Measurements from ENCODE around the gene SQOR.
"Not testable (repeated sequence)": the region's sequence is repeated elsewhere in the genome, so short reads cannot be mapped to it uniquely, and the experiment has no call there.

The SQOR gene

DNA sequence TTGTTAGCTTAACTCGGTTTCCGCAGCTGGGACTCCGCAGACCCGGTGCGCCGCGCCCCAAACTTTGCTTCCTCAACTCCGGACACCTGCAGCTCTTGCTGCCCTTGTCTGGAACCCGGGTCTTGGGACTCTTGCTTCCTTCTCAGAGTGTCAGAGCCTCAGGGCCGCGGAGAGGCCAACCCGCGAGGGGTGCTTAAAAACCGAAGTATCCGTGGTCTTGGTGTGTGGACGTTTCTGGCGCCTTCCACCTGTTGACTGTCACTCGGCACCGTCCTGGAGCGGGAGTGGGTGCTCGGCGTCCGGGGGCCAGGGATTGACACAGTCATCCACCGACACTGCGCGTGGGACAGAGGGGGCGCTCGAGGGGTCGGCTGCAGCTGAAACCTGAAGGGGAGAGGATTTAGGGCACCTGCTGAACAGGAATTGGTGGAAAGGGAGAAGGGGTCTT is 386 bp downstream of the SQOR start:
- DNase-seq, result peak; percentile 58

DNA sequence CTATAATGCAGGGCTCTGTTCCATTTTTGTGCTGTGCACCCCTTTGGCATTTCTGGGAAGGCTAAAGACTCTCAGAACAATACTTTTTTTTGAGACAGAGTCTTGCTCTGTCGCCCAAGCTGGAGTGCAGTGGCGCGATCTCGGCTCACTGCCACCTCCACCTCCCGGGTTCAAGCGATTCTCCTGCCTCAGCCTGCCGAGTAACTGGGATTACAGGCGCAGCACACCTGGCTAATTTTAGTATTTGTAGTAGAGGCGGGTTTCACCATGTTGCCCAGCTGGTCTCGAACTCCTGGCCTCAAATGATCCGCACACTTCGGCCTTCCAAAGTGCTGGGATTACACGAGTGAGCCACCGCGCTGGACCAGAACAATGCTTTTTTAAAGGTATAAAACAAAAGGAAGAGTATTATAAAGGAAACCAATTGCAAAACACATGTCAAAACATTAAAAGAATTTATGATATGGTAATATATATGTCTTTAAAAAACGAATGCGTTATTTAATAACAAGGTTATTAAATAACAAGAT is 999 bp downstream of the SQOR start:
- DNase-seq, result no peak

DNA sequence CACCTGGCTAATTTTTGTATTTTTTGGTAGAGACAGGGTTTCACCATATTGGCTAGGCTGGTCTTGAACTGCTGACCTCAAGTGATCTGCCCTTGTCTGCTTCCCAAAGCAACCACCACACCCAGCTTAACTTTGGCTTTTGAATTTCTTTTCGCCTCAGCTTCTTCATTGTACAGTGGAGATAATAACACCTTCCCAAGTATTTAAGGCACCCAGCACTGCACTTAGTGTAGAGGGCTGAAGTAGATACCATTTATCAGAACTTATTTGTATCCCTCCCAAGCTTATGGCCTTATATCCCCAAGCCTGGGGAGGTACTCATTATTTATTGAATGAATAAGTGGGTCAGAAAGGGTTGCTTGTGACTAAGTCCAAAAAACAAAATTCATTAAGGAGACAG is 2.3 kb downstream of the SQOR start:
- no peak for DNase-seq

DNA sequence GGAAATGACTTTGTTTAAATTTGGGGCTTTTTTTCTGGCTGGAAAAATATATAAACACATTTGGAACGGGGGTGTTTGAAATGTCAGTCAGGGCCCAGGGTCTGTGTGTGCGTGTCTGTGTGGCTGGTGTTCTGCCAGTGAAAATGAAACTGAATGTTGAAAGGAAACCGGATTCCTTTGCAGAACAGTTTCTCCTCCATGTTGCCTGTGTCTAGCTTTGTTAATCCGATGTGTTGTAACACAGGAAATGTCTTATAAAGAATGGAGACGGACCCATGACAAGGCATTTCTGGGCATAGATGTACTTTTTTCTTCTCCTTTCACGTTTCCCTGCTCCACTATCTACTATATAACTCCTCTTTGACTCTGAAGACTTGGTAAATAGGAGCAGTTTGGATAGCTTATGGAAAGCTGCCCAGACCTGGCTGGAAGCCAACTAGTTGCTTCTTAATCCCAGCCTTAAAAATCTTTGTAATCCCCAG is 2.8 kb downstream of the SQOR start:
- peak; percentile 56 for DNase-seq

DNA sequence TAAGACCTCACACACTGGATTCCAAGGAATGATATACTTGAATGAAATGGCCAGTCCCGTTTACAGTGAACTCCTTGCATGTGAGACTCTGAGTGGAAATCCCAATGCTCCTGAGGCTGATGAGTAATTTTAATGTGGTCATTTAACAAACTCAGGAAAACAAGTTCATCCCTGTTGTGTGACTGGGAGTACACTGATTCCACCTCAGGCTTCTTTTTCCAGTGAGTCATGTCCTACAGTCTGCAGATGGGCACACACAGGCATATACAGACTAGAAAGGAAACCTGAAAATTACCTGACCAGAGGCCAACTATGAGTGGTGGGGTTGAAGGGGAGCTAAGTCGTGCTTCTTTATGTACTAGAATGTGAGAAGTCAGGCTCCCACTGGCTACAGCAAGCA is 5.8 kb downstream of the SQOR start:
- DNase-seq, result no peak

DNA sequence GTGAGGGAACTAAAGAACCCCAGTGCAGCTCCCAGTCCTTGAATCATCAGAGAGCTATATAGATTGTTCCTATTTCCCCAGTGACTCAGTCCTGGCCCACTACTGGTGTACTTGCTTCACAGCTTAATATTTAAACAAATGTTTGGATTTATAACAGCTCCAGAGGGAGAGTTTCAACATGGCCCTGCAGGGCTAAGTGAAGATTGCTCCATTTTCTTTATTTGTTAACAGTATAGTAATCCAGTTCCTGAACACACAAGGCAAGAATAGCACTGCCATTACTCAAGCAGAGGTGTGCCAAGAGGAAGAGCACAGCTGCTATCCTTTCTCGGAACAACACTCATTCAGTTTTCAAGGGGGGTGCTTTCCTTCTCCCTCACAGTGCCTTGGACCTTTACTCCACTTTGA is 6.5 kb downstream of the SQOR start:
- no peak for DNase-seq

DNA sequence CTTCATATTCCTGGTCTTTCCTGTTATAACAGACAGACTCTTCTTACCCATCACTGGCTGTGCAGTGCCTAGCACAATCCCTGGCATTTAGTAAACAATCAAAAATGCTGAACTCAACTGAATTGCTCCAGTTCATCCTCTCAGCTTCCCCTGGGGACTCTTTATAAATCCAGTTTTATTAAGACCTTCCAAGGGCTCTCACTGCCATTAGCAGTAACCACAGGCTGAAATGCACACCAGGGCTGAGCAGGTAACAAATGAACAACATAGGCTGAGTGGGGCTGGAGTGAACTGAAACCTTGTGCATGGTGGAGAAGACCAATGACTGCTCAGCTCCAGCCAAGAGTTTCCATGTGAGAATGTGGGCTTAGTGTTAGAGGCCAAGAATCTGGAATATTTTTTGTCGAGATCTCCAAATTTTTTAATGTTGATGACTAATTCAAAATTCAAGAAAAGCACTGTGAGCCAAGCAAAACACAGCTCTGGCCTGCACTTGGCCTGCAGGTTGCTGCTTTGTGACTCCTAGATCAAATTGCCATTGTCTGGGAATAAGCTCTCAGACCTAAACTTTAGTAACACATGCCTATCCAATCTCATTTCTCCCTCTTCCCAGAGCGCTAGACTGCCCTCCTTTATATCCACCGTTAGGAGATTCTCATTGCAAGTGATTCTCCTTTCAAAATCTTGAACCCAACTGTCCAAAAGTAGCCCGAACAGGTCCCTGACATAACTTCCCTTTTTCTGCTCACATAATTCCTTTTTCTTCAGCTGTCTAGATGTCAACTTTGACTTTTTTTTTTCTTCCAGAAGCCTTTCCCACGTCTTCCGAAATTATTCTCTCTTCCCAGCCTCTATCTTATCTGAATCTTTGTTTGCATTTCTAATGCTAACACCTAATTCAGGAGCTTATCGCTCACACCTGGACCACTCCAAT is 7.4 kb downstream of the SQOR start:
- no peak for DNase-seq

DNA sequence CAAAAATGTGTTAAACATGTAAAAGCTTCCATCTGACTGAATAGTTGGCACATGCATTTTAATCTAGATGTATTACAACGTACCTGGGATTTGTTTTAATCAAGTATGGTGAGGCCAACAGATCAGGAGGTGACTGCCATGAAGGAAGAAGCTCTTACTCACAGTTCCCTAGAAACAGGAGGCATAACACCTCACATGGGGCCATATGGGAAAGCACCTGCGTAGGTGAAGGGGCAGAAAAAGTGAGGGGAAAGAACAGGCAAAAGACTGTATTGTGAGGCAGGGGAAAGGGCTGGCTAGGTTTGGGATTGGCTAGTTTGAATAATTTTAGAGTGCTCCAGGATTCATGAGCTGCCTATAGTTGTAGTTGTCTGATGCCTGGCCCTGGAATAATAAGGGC is 9.6 kb downstream of the SQOR start:
- no peak for DNase-seq

DNA sequence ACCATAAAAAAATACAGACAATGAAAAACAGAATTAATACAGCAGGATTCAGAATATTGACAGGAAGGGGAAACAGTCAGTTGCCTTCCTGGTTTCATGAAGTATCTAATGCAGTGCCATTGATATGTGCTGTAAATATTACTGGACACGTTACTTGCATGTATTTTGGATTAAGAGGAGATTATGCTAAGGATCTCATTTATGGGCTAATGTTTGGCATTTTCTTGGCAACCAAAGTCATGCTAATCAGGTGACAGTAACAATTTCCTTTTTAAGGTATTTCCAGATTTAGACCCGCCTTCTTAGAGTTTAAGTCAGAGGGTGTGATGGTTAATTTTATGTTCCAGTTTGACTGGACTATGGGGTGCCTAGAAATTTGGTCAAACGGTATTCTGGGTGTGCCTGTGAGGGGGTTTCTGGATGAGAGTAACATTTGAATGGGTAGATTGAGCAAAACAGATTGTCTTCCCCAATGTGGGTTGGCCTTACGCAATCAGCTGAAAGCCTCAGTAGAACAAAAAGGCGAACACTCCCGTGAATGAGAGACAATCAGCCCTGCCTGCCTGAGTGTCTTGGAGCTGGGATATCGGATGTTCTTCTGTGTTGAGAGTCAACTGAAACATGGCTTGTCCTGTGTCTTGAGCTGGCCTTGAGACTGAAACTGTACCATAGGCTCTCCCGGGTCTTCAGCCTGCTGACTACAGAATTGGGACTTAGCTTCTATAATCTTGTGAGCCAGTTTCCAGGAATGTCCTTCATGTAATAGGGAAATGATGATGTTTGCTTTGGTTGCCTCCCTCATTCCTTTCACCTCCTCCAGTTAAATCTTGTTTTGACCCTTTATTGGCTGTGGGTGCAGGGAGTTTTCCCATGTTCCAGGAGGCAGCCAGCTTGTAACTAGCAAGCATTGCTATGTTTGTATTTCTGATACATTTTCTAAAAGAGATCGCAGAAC is 10.5 kb downstream of the SQOR start:
- no peak for DNase-seq

DNA sequence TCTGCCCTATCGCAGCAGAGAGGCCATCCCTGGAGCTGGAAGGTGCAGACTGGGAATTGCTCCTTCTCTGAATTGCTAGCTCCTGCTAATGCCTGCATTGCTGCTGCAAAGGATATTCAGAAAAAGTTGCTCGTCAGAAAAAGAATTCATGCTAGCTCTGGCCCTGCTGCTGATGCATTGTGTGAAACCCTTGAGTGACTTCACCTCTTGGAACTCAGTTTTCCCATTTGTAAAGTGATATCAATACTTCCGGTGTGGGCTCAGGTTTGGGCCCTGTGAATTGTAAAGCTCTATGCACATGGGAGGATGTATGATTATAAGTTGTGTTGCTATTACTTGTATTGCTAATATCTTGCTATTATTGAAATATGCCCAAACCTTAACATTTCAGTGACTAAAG is 11.4 kb downstream of the SQOR start:
- DNase-seq, result no peak

DNA sequence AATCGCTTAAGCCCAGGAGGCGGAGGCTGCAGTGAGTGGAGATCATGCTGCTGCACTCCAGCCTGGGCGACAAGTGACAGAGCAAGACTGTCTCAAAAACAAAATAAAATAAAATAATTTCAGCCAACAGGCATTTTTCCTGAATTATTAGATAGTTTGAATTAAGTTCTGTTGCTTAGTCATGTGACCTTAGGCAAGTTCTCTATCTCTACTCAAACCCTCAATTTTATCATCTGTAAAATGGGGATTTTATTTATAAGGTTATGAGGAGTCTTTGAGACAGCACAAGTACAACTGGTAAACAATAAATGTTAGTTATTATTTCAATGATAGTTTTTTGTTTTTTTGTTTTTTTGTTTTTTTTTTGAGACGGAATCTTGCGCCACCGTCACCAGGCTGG is 13.0 kb downstream of the SQOR start:
- DNase-seq, result no peak

DNA sequence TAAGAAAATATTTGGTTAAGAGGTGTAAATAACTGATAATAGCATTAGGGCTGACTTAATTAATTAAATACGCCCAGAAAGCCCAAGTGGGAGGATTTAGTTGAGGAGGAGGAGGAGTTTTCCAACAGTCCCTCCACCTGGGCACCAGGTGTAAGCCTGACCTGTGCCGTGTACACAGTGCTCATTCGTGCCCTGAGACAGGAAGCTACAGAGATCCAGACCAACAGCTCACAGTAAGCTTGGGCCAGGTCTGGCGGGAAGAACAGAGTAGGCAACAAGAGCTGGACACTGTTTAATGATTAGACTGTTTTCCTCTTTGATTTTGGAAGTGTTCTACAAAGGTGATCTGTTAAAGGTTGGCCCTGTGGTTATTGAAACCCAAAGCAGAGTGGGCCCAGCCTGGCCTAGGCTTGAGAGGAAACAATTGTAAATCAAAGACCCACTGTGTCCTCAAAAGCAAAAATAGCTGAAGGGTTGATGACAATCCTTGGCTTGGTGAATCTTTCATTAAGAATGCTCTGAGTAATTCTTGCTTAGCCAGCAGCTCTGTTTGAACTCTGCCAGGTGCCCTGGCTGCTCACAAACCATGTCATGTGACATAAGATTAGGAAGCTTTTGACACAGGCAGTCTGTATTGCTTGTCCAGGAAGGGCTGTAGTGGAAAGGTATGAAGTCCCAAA is 13.8 kb downstream of the SQOR start:
- DNase-seq, result no peak

DNA sequence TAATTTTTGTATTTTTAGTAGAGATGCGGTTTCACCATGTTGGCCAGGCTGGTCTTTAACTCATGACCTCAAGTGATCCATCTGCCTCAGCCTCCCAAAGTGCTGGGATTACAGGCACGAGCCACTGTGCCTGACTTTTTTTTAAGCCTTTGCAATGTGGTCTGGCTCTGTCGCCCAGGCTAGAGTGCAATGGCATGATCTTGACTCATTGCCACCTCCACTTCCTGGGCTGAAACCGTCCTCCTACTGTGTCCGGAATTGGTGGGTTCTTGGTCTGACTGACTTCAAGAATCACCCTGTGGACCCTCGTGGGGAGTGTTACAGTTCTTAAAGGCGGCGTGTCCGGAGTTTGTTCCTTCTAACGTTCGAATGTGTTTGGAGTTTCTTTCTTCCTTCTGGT is 15.2 kb downstream of the SQOR start:
- not testable (repeated sequence) for DNase-seq

DNA sequence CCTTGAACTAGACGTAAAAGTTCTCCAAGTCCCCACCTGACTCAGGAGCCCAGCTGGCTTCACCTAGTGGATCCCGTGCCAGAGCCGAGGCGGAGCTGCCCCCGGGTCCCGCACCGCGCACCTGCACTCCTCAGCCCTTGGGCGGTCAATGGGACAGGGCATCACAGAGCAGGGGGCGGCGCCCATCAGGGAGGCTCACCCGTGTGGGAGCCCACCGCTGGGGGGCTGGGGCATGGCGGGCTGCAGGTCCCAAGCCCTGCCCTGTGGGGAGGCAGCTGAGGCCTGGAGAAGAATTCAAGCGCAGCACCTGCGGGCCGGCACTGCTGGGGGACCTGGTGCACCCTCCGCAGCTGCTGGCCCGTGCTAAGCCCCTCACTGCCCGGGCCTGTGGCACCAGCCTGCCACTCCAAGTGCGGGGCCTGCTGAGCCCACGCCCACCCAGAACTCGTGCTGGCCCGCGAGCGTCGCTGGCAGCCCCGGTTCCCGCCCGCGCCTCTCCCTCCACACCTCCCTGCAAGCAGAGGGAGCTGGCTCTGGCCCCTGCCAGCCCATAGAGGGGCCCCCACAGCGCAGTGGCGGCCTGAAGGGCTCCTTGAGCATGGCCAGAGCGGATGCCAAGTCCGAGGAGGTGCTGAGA is 16.2 kb downstream of the SQOR start:
- no peak for DNase-seq

DNA sequence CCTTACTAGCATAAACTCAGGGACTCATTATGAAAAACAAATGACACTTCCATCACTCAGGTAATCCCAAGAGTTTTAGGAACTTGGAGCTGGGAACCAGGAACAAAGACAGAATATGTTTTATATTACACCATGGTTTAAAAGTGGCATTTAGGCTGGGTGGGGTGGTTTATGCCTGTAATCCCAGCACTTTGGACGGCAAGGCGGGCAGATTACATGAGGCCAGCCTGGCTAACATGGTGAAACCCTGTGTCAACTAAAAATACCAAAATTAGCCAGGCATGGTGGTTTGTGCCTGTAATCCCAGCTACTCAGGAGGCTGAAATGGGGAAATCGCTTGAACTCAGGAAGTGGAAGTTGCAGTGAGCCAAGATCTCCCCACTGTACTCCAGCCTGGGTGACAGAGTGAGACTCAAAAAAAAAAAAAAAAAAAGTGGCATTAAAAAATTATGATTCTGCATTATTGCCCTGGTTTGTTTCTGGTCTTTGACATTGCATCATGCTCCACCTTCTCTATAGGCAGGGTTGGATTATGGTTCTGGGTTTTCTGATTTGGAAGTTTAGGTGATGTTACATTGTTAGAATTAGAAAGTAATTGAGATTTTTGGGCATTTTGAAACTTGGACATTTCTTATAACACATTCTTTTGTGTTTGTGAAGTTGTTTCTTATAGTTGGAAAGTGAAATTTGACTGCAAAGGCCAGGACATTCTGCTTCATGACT is 19.0 kb downstream of the SQOR start:
- no peak for DNase-seq

DNA sequence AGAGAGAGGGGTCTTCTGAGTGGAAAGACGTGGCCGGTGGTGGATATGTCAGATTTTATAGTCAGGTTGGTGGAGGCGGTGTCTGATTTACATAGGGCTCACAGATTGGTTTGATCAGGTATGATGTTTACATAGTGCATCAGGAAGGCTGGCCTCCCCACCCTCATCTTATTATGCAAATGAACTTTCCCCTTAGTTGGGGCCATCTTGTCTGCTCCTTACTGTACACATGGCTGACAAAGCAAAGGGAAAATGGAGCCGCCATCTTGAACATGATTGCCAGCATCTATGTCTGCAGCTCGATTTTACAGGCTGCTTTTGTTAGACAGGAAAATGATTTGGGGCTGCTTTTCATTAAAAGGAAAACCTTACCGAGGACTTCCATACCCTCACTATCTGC is 19.9 kb downstream of the SQOR start:
- DNase-seq, result no peak

DNA sequence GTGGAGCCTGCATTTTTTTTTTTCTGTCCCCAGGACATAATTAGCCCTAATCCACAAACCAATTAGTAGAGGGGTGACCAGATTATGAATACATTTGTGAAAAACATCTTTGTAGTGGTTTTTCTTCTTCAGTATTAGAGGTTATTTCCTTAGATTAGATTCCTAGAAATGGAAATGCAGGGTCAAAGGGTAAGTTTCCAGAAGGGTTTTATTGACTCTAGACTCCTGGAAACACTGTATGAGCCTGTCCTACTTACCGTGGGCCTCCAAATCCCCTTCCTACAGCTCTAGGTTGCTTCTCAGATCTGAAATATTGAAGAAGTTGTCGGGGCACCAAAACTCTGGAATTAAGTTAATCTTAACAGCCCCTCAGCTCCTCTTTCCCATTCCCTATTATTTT is 22.4 kb downstream of the SQOR start:
- no peak for DNase-seq

DNA sequence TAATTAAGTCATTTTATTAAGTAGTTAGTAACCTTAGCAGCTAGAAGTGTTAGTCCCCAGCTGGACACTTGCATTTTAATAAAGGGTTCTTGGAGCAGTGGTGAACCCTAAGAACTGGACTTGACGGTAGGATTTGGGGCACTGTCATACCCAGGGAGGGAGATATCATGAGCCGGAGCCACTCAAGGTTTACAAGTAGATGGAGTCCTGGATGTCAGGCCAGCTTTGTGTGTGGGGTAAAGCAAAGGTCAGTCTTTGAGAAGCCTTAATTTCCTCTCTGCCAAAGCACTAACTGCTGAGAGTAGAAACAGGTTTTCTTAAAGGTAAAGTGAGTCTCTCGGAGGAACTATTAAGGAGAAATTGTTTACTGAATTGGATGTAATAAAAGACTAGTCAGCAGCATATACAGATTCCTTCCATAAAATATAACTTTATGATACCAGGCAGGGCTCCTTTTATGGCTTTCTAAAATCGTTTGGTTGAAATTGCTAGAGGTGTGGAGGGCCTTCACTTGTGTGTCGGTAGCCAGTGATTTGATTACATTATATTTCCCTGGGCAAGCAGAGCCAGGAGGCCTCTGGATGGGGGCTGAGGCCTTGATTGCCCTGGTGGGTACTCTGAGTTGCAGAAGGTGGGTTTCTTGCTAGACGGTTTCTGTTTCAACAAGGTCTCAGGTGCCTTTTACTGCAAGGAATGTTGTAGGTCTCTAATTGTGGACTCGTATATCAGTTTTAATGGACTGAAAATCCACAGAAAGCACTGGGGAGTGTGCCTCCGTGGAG is 23.1 kb downstream of the SQOR start:
- DNase-seq, result no peak

DNA sequence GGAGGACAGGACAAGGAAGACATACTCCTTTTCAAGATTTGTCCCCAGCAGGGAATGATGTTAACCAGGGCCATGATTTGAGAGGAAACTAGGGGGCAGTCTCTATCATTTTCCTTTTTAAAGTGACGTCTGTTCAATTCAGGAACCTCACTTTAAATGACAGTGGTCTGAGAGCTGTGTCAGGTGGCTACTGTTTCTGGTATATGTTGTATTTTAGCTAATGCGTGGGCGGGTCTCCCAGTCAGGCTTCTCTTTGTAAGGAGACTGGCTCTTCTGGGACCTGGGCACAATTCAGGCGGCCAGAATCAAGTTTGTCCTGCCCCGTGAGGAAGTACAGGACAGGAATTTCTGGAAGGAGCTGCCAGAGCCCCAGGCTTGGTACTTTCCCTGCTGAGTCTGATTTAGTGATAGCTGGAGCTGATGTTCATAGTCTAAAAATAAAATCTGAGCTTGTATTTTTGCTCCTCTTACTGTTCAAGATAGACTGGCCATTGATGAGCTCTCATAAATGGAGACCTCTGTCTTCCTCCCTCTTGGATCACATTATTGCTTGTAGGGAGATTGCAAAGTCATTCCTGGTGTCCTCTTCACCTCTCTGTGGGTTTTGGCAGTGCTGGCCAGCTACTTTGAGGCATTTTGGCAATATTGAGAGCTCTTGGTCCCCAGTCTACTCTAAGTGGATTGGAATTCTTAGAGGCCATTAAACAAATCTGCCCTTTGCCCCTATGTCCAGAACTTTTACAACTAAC is 25.6 kb downstream of the SQOR start:
- DNase-seq, result no peak

DNA sequence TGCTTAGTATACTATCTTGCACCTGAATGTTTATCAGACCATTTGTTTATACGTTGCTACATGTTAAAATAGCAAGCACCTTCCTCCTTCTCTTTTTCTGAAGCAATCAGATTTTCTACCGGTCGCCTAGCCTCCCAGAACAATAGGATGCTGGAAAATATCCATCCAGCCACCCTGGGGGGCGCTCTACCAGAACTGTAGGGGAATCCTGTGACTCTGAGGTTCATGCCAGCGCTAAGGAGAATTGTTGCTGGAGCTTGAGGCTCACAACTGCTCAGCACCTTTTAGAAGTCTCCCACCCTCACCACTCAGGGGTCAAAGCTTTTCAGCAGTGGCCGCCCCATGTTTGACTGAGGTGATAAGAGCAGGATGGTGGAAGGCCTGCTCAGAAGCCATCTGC is 27.5 kb downstream of the SQOR start:
- no peak for DNase-seq
